Stimulated activated CD8-positive, alpha-beta memory T cell treated with anti-CD3 and anti-CD28 coated beads, Interleukin-7, amount 100 ng/mL, for 4 hours (primary cell): Measurements from ENCODE around the gene NDUFV1.
"Not testable (repeated sequence)": the region's sequence is repeated elsewhere in the genome, so short reads cannot be mapped to it uniquely, and the experiment has no call there.

Experiments used
- DNase-seq, 2 donors: peaks; one replicate each; pipeline ENCODE4 v3.0.0-alpha.2; 2020; ENCODE audit warnings: low read depth in 2 of 2

The NDUFV1 gene

DNA sequence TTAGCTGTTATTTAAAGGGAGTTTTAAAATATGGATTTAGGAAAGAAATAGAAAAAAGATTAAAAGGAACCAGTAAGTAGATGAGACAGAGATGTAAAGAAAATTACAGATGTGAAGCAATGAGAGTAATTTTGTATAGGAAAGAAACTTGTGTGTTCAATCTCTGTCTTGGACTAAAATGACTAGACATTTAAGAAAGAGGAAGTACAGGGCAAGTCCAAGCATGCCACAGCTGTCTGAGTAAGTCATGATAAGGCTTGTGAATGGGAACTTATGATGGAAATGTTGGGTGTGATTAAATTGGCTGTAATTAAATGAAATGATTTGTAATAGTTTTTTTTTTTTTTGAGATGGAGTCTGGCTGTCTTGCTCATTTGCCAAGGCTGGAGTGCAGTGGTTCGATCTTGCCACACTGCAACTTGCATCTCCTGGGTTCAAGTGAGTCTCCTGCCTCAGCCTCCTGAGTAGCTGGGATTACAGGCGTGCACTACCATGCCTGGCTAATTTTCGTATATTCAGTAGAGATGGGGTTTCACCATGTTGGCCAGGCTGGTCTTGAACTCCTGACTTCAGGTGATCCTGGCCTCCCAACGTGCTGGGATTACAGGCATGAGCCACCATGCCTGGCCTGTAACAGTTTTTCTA is 49.7 kb downstream of the NDUFV1 start:
- DNase-seq = no peak

DNA sequence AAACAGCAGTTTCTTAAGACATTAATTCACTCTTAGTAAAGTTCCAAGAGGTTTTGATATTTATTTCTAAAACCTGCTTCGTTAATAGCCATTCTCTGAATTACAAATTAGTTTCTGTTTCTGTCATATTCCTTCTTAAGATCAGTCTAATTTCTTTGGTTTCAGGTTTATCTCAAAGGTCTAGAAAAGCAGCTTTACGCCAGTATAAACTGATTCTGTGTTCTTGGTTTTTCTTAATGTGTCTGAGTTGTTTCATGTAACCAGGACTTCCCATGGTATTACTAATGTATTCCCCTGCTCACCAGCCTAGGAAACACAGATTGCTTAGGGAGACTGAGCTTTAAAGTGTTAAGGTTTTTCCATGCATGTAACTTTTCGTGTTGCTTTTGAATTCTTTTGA is 50.6 kb downstream of the NDUFV1 start:
- no peak for DNase-seq

DNA sequence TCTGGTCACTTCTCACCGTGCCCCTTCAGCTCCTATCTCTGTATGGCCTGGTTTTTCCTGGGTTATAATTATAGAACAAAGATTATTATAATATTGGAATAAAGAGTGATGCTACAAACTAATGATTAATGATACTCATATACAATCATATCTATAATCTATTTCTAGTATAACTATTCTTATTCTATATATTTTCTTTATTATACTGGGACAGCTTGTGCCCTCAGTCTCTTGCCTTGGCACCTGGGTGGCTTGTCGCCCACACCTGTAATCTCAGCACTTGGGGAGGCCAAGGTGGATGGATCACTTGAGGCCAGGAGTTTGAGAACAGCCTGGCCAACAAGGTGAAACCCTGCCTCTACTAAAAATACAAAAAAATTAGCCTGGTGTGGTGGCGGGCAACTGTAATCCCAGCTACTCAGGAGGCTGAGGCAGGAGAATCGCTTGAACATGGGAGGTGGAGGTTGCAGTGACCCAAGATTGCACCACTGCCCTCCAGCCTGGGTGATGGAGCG is 53.0 kb downstream of the NDUFV1 start:
- DNase-seq = not testable (repeated sequence)

DNA sequence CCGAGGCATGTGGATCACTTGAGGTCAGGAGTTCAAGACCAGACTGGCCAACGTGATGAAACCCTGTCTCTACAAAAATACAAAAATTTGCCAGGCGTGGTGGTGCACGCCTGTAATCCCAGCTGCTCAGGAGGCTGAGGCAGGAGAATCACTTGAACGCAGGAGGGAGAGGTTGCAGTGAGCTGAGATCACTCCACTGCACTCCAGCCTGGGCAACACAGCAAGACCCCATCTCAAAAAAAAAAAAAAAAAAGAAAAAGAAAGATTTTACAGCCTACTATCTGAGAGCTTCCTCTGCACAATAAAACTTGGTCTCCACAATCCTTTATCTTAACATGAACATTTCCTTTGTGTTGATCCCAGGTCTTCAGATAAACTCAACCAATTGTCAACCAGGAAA is 54.0 kb downstream of the NDUFV1 start:
- not testable (repeated sequence) for DNase-seq
